HG02763 (cell line): ENCODE data around the gene SEC24C.
"Not testable (repeated sequence)": the region's sequence is repeated elsewhere in the genome, so short reads cannot be mapped to it uniquely, and the experiment has no call there.

ENCODE experiments used
- ATAC-seq: cut with Tn5 transposase; IDR thresholded peaks from one replicate; pipeline ENCODE4 v1.9.1; 2021; ENCODE audit warnings: mild to moderate bottlenecking, moderate library complexity; ENCODE audit not compliant: unreplicated experiment

Gene SEC24C

DNA sequence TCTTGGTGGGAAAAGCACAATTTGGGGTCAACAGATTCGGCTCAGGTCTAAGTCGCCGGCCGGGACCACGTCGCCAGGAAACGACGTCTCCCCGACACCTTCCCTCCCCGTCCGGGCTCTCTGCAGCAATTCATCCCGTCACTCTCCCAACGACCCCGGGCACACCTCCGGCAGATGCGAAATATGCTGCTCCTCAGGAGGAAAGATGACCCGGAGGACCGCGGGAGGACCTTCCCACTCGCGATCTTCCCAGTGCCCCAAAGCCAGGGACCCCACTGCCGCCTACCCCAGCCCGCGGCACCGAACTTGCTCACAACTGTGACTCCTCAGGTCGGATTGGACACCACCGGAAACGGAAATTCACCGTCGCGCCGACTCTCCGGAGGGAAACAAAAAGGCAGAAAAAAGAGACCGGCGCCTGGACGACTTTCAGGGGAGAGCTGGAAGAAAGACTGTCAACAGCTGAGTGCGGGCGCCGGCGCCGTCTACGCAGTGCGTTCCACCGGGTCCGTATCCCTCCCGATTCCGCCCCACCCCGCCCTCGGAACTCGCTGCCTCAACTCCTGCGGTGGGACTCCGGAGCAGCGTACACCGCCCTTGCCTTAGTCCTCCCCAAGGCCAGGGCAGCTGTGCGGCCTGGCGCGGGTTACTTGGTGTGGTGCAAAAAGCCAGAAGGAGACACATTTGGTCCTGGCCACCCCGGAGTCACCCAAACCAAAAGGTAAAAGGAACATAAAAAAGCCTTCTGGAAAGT, 13.8 kb upstream of the SEC24C start:
- ATAC-seq: peak; percentile 70

DNA sequence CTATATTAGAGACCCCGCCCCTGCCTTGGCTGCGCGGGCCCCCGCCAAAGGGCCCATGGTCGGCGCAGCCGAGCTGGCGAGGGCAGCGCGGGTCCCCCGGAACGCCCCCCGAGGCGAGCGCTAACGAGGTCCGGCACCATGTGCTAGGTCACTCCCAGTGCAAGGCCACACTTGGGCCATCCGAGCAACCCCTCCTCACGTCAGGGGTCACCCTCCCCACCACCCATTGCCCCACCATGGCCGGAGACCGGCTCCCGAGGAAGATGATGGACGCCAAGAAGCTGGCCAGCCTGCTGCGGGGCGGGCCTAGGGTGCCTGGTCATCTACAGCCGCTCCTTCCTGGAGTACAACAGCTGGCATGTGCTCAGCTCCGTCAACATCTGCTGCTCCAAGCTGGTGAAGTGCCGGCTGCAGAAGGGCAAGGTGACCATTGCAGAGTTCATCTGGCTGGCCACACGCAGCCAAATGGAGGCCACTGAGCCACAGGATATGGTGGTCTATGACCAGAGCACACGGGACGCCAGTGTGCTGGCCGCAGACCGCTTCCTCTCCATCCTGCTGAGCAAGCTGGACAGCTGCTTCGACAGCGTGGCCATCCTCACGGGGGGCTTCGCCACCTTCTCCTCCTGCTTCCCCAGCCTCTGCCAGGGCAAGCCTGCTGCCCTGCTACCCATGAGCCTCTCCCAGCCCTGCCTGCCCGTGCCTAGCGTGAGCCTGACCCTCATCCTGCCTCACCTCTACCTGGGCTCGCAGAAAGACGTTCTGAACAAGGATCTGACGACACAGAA, 12.4 kb upstream of the SEC24C start:
- ATAC-seq: no peak

GRCh38 chr10:73732426-73732825, 11.7 kb upstream of the SEC24C start:
- ATAC-seq: no peak

GRCh38 chr10:73732931-73733623, 11.1 kb upstream of the SEC24C start:
- ATAC-seq: no peak

- no peak for ATAC-seq
Measured at GRCh38 chr10:73734028-73734720, 10.0 kb upstream of the SEC24C start.

DNA sequence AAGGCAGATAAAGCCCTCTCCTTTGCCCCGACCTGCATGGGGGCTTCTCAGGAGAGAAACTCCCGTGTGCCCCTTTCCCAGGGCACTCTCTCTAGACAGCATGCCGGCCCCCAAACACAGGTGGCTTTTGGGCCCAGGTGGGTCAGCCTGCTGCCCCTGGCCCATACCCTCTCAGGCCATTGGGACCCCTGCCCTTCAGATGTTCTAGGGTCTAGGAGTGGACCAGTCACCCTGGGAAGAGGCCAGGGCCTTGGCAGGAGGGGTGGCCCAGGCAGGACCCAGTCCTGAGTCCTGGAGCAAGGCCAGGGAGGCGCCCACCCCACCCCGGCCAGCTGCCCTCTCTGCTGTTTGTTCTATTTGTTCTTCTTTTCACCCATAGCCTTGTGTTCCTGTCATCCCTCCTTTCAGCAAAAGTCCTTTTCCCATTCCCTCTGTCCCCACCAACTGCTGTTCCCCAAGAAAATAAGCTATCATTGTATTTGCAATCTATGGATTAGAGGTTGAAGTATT, 9.3 kb upstream of the SEC24C start:
- ATAC-seq: no peak

GRCh38 chr10:73740501-73741254, 3.5 kb upstream of the SEC24C start:
- not testable (repeated sequence) for ATAC-seq

GRCh38 chr10:73742454-73742734, 1.8 kb upstream of the SEC24C start:
- ATAC-seq: no peak

DNA sequence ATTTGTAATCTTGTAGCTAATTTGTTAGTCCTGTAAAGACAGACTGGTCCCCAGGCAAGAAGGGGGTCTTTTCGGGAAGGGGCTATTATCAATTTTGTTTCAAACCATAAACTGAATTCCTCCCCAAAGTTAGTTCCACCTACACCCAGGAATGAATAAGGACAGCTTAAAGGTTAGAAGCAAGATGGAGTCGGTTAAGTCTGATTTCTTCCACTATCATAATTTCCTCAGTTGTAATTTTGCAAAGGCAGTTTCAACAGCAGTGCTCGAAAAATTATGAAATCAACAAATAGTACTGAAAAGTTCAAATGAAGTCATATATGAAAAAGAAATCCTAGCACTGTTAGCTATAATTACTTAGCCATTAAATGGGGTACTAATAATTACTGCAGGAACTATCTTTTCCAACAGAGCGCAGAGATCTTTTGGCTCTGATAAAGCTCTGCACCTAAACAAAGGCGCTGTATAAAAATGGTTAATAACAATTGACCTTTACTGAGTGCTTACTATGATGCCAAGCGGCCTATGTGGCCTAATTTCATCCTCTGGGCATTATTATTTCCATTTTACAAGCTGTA, 756 bp upstream of the SEC24C start:
- ATAC-seq: no peak

- peak; percentile 13 for ATAC-seq
Measured at GRCh38 chr10:73744664-73744975, 448 bp downstream of the SEC24C start.

DNA sequence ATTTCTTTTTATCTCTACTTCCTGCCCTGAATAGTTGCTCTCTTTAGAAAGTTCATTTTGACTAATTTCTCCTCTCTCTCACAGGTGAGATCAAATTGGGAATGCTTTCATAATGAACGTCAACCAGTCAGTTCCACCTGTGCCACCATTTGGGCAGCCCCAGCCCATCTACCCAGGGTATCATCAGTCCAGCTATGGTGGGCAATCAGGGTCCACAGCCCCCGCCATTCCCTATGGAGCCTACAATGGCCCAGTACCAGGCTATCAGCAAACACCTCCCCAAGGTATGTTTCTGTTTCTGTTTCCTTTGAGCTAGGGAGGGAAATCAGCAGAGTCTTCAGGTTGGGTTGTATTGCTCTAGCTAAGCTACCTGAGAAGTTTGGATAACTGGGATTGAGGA, 2.5 kb downstream of the SEC24C start:
- no peak for ATAC-seq

GRCh38 chr10:73750819-73751218, 6.6 kb downstream of the SEC24C start:
- no peak for ATAC-seq

GRCh38 chr10:73756183-73756582, 12.0 kb downstream of the SEC24C start:
- no peak for ATAC-seq

DNA sequence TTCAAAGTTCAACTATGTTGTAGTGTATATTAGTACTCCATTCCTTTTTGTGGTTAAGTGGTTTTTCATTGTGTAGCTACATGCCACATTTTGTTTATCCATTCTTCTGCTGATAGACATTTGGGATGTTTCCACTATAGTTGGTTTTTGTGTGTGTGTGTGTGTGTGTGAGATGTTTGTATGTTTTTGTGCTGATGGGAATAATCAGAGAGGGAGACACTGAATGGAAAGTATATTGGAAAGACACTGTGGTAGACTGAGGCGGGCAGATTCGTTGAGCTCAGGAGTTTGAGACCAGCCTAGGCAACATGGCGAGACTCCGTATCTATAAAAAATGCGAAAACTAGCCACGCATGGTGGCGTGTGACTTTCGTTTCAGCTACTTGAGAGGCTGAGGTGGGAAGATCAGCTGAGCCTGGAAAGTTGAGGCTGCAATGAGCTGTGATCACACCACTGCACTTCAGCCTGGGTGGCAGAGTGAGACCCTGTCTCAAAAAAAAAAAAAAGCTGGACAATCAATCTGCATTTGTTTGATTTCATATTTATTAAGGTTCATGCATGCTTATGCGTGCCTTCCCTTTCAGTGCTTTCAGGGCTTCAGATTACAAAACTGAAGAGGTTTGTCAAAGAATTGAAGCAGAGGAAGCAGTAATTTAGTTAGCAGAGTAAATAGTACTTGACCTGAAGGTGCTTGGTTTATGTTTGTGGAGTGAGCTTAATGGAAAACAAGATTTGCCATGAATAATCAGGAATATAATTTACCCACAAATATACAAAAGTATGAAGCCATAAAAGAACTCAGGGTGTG, 14.7 kb downstream of the SEC24C start:
- no peak for ATAC-seq

DNA sequence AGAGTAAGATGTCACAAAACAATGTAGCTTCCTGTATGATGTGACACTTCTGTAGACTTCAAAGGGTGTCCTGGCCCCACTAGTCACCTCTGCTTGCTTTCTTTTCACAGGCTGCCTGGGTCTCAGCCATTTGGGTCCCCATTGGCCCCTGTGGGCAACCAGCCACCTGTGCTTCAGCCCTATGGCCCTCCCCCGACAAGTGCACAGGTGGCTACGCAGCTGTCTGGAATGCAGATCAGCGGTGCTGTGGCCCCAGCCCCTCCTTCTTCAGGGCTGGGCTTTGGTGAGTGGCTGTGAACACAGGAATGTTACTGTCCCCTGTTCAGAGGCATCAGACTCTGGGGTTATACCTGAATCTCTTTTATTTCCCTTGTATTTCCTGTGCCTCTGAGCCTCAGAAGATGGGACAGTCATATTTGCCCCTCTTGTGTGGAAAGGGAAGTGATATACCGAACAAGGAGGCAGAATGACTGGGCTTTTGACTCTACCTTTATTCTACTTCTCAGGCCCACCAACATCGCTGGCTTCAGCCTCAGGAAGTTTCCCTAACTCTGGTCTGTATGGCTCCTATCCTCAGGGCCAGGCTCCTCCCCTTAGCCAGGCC, 15.4 kb downstream of the SEC24C start:
- ATAC-seq: no peak

DNA sequence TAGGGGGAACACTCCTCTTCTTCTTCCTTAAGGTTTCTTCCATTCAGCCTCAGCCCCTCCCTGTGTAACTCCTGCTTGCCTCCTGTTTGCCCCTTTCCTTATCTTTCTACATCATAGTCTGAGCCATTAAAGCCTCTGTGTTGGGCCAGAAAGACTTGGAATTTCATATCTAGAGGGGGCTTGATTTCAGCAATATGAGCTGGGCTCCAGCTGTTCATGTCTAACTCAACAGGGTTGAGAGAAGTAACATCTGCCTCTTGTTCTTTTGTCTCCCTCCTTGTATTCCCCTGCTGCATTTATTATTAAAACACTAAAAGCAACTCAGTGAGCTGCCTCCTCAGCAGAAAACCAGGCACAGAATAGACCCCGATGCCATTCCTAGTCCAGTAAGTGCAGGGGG, 17.6 kb downstream of the SEC24C start:
- no peak for ATAC-seq

DNA sequence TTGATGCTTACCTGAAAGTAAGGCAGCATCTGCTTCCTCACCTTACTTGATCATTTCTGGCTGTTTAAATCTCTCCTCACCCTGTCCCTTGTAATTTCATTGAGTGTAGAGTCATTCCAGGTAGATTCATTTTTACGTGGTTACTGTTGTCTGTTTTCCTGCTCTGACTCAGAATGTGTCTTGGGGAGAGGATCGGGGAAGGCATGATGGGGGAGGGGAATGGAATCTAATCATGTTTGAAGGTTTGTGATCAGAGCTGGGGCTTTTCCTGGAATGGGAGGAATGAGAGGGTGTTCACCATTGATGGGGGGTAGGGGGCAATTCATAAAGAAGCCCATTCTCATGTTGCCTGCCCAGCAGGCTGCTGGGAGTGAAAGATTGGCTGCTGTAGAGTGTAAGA, 18.7 kb downstream of the SEC24C start:
- no peak for ATAC-seq

DNA sequence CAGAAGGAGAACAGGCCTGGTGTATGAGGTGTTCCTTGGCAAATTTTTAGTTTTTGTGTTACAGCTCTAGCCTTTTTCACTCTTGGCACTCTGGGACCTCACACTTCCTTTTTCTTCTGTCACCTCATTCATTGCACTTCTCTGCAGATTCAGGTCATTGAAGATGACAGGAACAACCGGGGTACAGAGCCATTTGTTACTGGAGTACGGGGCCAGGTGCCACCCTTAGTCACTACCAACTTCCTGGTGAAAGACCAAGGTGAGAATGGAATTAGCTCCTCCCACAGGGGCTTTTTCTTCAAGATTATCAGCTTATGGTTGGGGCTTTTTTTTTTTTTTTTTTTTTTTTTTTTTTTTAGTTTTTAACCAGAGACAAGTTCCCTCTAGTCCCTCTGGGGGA, 19.2 kb downstream of the SEC24C start:
- ATAC-seq: no peak

DNA sequence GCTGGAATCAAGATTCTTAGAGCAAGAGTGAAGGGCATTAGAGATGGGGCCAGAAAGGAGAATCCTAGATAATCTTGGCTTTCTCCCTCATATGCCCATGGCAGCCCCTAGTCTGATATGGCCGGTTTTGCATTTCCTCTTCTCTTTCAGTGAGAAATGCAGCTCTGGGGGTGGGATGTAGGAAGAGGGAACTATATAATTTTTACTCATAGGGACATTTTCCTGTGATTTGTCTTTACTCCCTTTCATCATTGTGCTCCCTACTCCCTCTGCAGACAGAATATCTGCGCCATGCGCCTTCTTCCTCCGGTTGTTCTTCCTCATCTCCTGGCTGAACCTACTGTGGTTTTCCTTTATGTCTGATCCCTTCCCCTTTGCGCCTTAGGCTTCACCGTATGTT, 20.9 kb downstream of the SEC24C start:
- ATAC-seq: no peak
